A549 (cell line): ENCODE data around the gene FRY. TPM values are rescaled to one million over a fixed set of nuclear protein-coding genes. Genes with fewer than 3 reads are reported as not detected.

Experiments used
- ATAC-seq, 2 experiments: fragments of 200-7000 bp in 1 of 2; fragments of >200 bp in 1 of 2; cut with Nextera tagmentation in 1 of 2; cut with Tn5 transposase in 1 of 2; 3 replicates each; pipeline versions ENCODE4 v1.8.0 to v1.9.1; 2018 to 2020; ENCODE audit warnings: mild to moderate bottlenecking in 1 of 2, moderate library complexity in 1 of 2
- CTCF ChIA-PET: fragments of 300-600 bp; sonication (Branson Sonifier 250); formaldehyde crosslinking; extraction: SDS; loops from one replicate; lab custom pipeline; 2021; ENCODE audit warnings: antibody characterized with exemption, inconsistent platforms; lab: Yijun Ruan, JAX
- POLR2A ChIA-PET: fragments of 350-600 bp; formaldehyde crosslinking; extraction: SDS; loops from one replicate; lab custom pipeline; 2021; ENCODE audit warnings: antibody characterized with exemption, inconsistent platforms; lab: Yijun Ruan, JAX
- DNase-seq, 2 experiments: peaks; one replicate each; pipeline versions ENCODE4 v3.0.0 to v3.0.0-alpha.2; 2011 to 2016; ENCODE audit warnings: low read depth in 1 of 2, low spot score in 1 of 2
- FAIRE-seq: peaks from 2 replicates; lab custom pipeline; 2011; peaks lifted over from hg19 to GRCh38; lab: Jason Lieb, UNC
- H3K27ac ChIP-seq, 2 experiments: fragments of >200 bp; sonication (Bioruptor Twin); formaldehyde crosslinking; 3 replicates each; pipeline ENCODE4 v1.5.1; 2016 to 2017
- H3K4me1 ChIP-seq: fragments of >200 bp; sonication (Bioruptor Twin); formaldehyde crosslinking; 3 replicates; pipeline ENCODE4 v1.6.1; 2016
- H3K4me2 ChIP-seq: fragments of >200 bp; sonication (Bioruptor Twin); formaldehyde crosslinking; 3 replicates; pipeline ENCODE4 v1.6.1; 2016
- H3K4me3 ChIP-seq: fragments of >200 bp; sonication (Bioruptor Twin); formaldehyde crosslinking; 3 replicates; pipeline ENCODE4 v1.5.1; 2016
- H3K9me3 ChIP-seq: fragments of >200 bp; sonication (Bioruptor Twin); formaldehyde crosslinking; 3 replicates; pipeline ENCODE4 v1.6.1; 2016
- BHLHE40 ChIP-seq: IDR thresholded peaks from 2 replicates; pipeline ENCODE4 v1.6.1; 2012; ENCODE audit warnings: low read depth, low read length, inconsistent platforms
- CHD2 ChIP-seq: fragments of 150-350 bp; IDR thresholded peaks from 2 replicates; pipeline ENCODE4 v1.6.1; 2014; ENCODE audit warnings: low read length; ENCODE audit not compliant: partially characterized antibody
- EHMT2 ChIP-seq: fragments of 200-600 bp; sonication (generic); IDR thresholded peaks from 2 replicates; pipeline ENCODE4 v1.6.1; 2016; ENCODE audit warnings: antibody characterized with exemption, low read depth, mild to moderate bottlenecking, moderate library complexity
- EP300 ChIP-seq, 2 experiments: fragments of >200 bp; sonication (Bioruptor Twin); formaldehyde crosslinking; IDR thresholded peaks; 2 replicates in 1 of 2; 3 replicates in 1 of 2; pipeline ENCODE4 v1.6.1; 2016 to 2017
- FOXS1 ChIP-seq: fragments of 250-450 bp; sonication (Bioruptor Pico); IDR thresholded peaks from 2 replicates; pipeline ENCODE4 v1.5.0; 2020; ENCODE audit warnings: mild to moderate bottlenecking, moderate library complexity
- GATA3 ChIP-seq: IDR thresholded peaks from 2 replicates; pipeline ENCODE4 v1.6.1; 2012; ENCODE audit warnings: borderline replicate concordance
- HDAC2 ChIP-seq: fragments of 200-600 bp; sonication (generic); IDR thresholded peaks from 2 replicates; pipeline ENCODE4 v1.6.1; 2016
- HOXA7 ChIP-seq: fragments of 250-450 bp; sonication (Bioruptor Pico); IDR thresholded peaks from 2 replicates; pipeline ENCODE4 v1.5.0; 2020; ENCODE audit warnings: mild to moderate bottlenecking, moderate library complexity
- HOXB5 ChIP-seq: fragments of 250-450 bp; sonication (Bioruptor Pico); IDR thresholded peaks from 2 replicates; pipeline ENCODE4 v1.5.0; 2020; ENCODE audit warnings: mild to moderate bottlenecking, moderate library complexity
- JUN ChIP-seq, 2 experiments: fragments of >200 bp; sonication (Bioruptor Twin); formaldehyde crosslinking; IDR thresholded peaks; 2 replicates in 1 of 2; 3 replicates in 1 of 2; pipeline ENCODE4 v1.6.1; 2016 to 2017
- JUNB ChIP-seq: fragments of >200 bp; sonication (Bioruptor Twin); formaldehyde crosslinking; IDR thresholded peaks from 2 replicates; pipeline ENCODE4 v1.6.1; 2016
- KDM1A ChIP-seq: fragments of 200-600 bp; sonication (generic); IDR thresholded peaks from 2 replicates; pipeline ENCODE4 v1.6.1; 2016; ENCODE audit warnings: low read depth, mild to moderate bottlenecking
- KDM5A ChIP-seq: fragments of 200-600 bp; sonication (generic); IDR thresholded peaks from 2 replicates; pipeline ENCODE4 v1.6.1; 2016; ENCODE audit warnings: antibody characterized with exemption, mild to moderate bottlenecking
- MAZ ChIP-seq: fragments of 150-350 bp; IDR thresholded peaks from 2 replicates; pipeline ENCODE4 v1.6.1; 2014; ENCODE audit warnings: antibody characterized with exemption, low read depth, low read length, borderline replicate concordance
- NFE2L2 ChIP-seq: fragments of 150-350 bp; conservative IDR thresholded peaks from 2 replicates; pipeline ENCODE4 v1.6.1; 2014; ENCODE audit warnings: low read length
- PHF8 ChIP-seq: fragments of 200-600 bp; sonication (generic); IDR thresholded peaks from 2 replicates; pipeline ENCODE4 v1.6.1; 2016; ENCODE audit warnings: low read depth, mild to moderate bottlenecking, antibody characterized with exemption, moderate library complexity, borderline replicate concordance
- POLR2AphosphoS2 ChIP-seq: conservative IDR thresholded peaks from 2 replicates; pipeline ENCODE4 v1.6.1; 2012; ENCODE audit warnings: low read length, improper control_type of control experiment, inconsistent platforms
- RARB ChIP-seq: fragments of 250-450 bp; sonication (Bioruptor Pico); IDR thresholded peaks from 2 replicates; pipeline ENCODE4 v1.8.0; 2021; ENCODE audit warnings: mild to moderate bottlenecking, moderate library complexity
- SMC3 ChIP-seq: fragments of >200 bp; sonication (Bioruptor Twin); formaldehyde crosslinking; IDR thresholded peaks from 3 replicates; pipeline ENCODE4 v1.6.1; 2018; ENCODE audit warnings: inconsistent platforms
- TFCP2L1 ChIP-seq: fragments of 250-450 bp; sonication (Bioruptor Pico); IDR thresholded peaks from 2 replicates; pipeline ENCODE4 v1.5.0; 2021; ENCODE audit warnings: mild to moderate bottlenecking
- ZNF302 ChIP-seq: fragments of 250-450 bp; sonication (Bioruptor Pico); IDR thresholded peaks from 2 replicates; pipeline ENCODE4 v1.9.0; 2021; ENCODE audit warnings: inconsistent platforms, mild to moderate bottlenecking, moderate library complexity
- WGBS: methylation state at CpG from one replicate; pipeline ENCODE4 v1.1.6; 2017; ENCODE audit errors: missing lambda C conversion rate; 5-methylcytosine and 5-hydroxymethylcytosine counted together
- polyA plus RNA-seq, 4 experiments: library from polyadenylated mRNA; depleted of rRNA in 3 of 4; stranded (reverse); fragments of >200 nt; fragmentation: RNase III in 1 of 4; extraction: RNeasy Plus Mini Kit Qiagen cat#74134 plus additional on column Dnase treatment in 1 of 4; gene quantifications; 2 replicates in 3 of 4; 3 replicates in 1 of 4; pipeline ENCODE4 v1.2.3, GENCODE V29; 2011 to 2017
- TF ChIP-seq, protein P1 (sequence below): fragments of 200-600 bp; sonication (generic); IDR thresholded peaks from 2 replicates; pipeline ENCODE4 v1.6.1; 2016; ENCODE audit warnings: antibody characterized with exemption, mild to moderate bottlenecking, moderate library complexity
- TF ChIP-seq, protein P2 (sequence below): fragments of 150-350 bp; IDR thresholded peaks from 2 replicates; pipeline ENCODE4 v1.6.1; 2014; ENCODE audit warnings: low read depth, mild to moderate bottlenecking, low read length
- TF ChIP-seq, protein P3 (sequence below): fragments of >200 bp; sonication (Bioruptor Twin); formaldehyde crosslinking; IDR thresholded peaks from 3 replicates; pipeline ENCODE4 v1.5.1; 2016
- TF ChIP-seq, protein P4 (sequence below): fragments of >200 bp; sonication (Bioruptor Twin); formaldehyde crosslinking; IDR thresholded peaks from 2 replicates; pipeline ENCODE4 v1.6.1; 2016
- TF ChIP-seq, protein P5 (sequence below): fragments of 450-650 bp; IDR thresholded peaks from 2 replicates; pipeline ENCODE4 v1.6.1; 2014; ENCODE audit warnings: antibody characterized with exemption
- TF ChIP-seq, protein P6 (sequence below): fragments of 250-450 bp; sonication (Bioruptor Pico); IDR thresholded peaks from 2 replicates; pipeline ENCODE4 v1.5.0; 2021; ENCODE audit warnings: mild to moderate bottlenecking, moderate library complexity, borderline replicate concordance

The FRY gene
- polyA plus RNA-seq, 2 of the 4 experiments (the other 2 are of a cell fraction), result 0.08 to 0.26 TPM

DNA sequence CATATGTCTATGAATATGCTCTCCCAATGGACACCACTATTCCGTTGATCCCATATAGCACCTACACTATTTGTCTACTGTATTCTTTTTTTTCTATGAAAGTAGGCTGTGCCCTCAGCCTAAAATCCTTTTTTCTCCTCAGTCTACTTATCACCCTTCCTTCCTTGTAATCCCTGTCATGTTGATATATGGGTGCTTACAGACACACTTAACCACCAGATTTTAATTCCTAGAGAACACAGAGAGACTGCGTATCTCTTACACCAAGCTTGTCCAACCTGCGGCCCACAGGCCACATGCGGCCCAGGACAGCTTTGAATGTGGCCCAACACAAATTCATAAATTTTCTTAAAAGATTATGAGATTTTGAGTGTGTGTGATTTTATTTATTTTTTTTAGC is 182.5 kb downstream of the FRY start:
- CTCF ChIA-PET, result interaction anchor here (1.2 kb wide), 1 partner anchor 10 kb away, joined by 3 read pairs; no protein-coding TSS in a partner anchor

DNA sequence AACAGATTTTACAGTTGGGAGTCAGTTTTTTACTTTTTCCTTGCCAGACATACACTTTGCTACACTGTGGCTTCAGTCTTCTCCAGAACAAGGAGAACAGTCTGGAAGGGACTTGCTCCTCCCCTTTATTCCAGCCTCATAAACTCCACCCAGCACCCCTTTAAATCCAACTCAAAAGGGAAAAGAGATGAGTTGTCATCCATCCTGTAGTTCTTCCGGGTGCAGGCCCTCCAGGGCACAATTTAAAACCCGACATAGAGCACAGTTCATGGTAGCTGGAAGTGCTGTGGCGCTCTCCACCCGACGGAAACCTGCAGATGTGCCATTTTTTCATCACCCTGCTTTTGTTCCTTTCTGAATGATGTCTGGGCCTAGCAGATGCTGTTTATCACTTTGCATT is 184.7 kb downstream of the FRY start:
- Histone ChIP-seq H3K4me1 (no peaks in the 10 kb centered on the region), H3K27ac (no peak overlapping the region), H3K4me3 (no peak overlapping the region), H3K9me3 (no peaks in the 10 kb centered on the region), H3K4me2 (no peak overlapping the region)
- POLR2A ChIA-PET, result no interaction called here
- CTCF ChIA-PET, result no interaction called here
- 61% methylated on average over 5 of the region's 5 CpGs for WGBS
- TF ChIP-seq, protein P1, sequence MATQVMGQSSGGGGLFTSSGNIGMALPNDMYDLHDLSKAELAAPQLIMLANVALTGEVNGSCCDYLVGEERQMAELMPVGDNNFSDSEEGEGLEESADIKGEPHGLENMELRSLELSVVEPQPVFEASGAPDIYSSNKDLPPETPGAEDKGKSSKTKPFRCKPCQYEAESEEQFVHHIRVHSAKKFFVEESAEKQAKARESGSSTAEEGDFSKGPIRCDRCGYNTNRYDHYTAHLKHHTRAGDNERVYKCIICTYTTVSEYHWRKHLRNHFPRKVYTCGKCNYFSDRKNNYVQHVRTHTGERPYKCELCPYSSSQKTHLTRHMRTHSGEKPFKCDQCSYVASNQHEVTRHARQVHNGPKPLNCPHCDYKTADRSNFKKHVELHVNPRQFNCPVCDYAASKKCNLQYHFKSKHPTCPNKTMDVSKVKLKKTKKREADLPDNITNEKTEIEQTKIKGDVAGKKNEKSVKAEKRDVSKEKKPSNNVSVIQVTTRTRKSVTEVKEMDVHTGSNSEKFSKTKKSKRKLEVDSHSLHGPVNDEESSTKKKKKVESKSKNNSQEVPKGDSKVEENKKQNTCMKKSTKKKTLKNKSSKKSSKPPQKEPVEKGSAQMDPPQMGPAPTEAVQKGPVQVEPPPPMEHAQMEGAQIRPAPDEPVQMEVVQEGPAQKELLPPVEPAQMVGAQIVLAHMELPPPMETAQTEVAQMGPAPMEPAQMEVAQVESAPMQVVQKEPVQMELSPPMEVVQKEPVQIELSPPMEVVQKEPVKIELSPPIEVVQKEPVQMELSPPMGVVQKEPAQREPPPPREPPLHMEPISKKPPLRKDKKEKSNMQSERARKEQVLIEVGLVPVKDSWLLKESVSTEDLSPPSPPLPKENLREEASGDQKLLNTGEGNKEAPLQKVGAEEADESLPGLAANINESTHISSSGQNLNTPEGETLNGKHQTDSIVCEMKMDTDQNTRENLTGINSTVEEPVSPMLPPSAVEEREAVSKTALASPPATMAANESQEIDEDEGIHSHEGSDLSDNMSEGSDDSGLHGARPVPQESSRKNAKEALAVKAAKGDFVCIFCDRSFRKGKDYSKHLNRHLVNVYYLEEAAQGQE, result no peak
- TF ChIP-seq HDAC2 (no peak), SMC3 (no peak), CHD2 (no peak), EHMT2 (no peak), NFE2L2 (no peak), HOXA7 (CRISPR knock-in tag) (no peak)
- TF ChIP-seq, protein P2, sequence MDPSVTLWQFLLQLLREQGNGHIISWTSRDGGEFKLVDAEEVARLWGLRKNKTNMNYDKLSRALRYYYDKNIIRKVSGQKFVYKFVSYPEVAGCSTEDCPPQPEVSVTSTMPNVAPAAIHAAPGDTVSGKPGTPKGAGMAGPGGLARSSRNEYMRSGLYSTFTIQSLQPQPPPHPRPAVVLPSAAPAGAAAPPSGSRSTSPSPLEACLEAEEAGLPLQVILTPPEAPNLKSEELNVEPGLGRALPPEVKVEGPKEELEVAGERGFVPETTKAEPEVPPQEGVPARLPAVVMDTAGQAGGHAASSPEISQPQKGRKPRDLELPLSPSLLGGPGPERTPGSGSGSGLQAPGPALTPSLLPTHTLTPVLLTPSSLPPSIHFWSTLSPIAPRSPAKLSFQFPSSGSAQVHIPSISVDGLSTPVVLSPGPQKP, result no peak
- DNase-seq, result no peak
- FAIRE-seq, result no peak
- ATAC-seq, result no peak

More for the DNA sequence above, 182.5 kb downstream of the FRY start:
- POLR2A ChIA-PET, result no interaction called here
- TF ChIP-seq KDM1A (no peak), EP300 (IDR thresholded peaks at IDR 0.05) (no peak), ZNF302 (no peak), FOXS1 (CRISPR knock-in tag) (no peak), POLR2AphosphoS2 (no peak), PHF8 (no peak), MAZ (no peak), RARB (CRISPR knock-in tag) (no peak), TFCP2L1 (CRISPR knock-in tag) (no peak), JUNB (no peak), HOXB5 (no peak), JUN (IDR thresholded peaks at IDR 0.05) (no peak), GATA3 (no peak), BHLHE40 (no peak), KDM5A (no peak)
- TF ChIP-seq, protein P3, sequence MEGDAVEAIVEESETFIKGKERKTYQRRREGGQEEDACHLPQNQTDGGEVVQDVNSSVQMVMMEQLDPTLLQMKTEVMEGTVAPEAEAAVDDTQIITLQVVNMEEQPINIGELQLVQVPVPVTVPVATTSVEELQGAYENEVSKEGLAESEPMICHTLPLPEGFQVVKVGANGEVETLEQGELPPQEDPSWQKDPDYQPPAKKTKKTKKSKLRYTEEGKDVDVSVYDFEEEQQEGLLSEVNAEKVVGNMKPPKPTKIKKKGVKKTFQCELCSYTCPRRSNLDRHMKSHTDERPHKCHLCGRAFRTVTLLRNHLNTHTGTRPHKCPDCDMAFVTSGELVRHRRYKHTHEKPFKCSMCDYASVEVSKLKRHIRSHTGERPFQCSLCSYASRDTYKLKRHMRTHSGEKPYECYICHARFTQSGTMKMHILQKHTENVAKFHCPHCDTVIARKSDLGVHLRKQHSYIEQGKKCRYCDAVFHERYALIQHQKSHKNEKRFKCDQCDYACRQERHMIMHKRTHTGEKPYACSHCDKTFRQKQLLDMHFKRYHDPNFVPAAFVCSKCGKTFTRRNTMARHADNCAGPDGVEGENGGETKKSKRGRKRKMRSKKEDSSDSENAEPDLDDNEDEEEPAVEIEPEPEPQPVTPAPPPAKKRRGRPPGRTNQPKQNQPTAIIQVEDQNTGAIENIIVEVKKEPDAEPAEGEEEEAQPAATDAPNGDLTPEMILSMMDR, result no peak
- TF ChIP-seq, protein P4, sequence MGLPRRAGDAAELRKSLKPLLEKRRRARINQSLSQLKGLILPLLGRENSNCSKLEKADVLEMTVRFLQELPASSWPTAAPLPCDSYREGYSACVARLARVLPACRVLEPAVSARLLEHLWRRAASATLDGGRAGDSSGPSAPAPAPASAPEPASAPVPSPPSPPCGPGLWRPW, result no peak
- TF ChIP-seq, protein P5, sequence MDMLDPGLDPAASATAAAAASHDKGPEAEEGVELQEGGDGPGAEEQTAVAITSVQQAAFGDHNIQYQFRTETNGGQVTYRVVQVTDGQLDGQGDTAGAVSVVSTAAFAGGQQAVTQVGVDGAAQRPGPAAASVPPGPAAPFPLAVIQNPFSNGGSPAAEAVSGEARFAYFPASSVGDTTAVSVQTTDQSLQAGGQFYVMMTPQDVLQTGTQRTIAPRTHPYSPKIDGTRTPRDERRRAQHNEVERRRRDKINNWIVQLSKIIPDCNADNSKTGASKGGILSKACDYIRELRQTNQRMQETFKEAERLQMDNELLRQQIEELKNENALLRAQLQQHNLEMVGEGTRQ, result no peak
- TF ChIP-seq, protein P1, result no peak
- TF ChIP-seq, protein P6, sequence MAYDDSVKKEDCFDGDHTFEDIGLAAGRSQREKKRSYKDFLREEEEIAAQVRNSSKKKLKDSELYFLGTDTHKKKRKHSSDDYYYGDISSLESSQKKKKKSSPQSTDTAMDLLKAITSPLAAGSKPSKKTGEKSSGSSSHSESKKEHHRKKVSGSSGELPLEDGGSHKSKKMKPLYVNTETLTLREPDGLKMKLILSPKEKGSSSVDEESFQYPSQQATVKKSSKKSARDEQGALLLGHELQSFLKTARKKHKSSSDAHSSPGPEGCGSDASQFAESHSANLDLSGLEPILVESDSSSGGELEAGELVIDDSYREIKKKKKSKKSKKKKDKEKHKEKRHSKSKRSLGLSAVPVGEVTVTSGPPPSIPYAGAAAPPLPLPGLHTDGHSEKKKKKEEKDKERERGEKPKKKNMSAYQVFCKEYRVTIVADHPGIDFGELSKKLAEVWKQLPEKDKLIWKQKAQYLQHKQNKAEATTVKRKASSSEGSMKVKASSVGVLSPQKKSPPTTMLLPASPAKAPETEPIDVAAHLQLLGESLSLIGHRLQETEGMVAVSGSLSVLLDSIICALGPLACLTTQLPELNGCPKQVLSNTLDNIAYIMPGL (CRISPR knock-in tag), result no peak
- TF ChIP-seq, all 56 proteins: peak for 0
- ATAC-seq (no peak), FAIRE-seq (no peak), DNase-seq (no peak)
- no peak overlapping the region for H3K4me3 ChIP-seq
- WGBS, result 82% methylated on average over 4 of the region's 4 CpGs
- H3K4me1 ChIP-seq, result no peaks in the 10 kb centered on the region
- H3K27ac ChIP-seq, result no peak overlapping the region
- H3K9me3 ChIP-seq, result no peaks in the 10 kb centered on the region
- no peak overlapping the region for H3K4me2 ChIP-seq
